Astrocyte of the cerebellum (primary cell): Measurements from ENCODE around the gene TNFRSF21.

Source experiments
- DNase-seq: peaks from one replicate; pipeline ENCODE4 v3.0.0-alpha.2; 2011; ENCODE audit warnings: low read depth
- H3K4me3 ChIP-seq: 2 replicates; pipeline ENCODE4 v1.5.1; 2011; ENCODE audit warnings: mild to moderate bottlenecking, low read depth, low read length, moderate library complexity
- in situ Hi-C: cut with HindIII; loops from 2 replicates; pipeline ENCODE4 v1.10.0; 2017; ENCODE audit warnings: low sequenced_read_pairs
- TF ChIP-seq, protein P1 (sequence below): IDR thresholded peaks from 2 replicates; pipeline ENCODE4 v1.5.1; 2012; ENCODE audit warnings: low read length, low read depth, moderate library complexity, mild to moderate bottlenecking; ENCODE audit errors: missing control alignments

Gene TNFRSF21

DNA sequence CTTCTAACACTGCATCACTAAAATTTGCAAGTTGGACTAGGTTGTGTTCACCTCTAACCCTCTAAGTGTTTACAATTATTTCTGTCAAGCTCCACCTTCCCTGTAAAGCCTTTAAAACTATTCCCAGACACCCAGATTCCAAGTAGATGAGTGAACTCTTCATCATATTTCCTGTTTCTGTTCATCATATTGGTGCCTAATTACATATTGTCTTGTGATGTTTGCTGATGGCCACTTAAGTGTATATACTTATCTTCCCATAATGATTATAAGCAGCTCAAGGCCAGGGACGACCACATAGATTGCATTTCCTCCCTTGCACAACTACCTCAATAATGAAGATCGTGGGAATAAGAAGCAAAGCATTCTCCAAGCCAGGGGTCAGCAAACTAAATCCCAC is 16.8 kb downstream of the TNFRSF21 start:
- TF ChIP-seq, protein P1, sequence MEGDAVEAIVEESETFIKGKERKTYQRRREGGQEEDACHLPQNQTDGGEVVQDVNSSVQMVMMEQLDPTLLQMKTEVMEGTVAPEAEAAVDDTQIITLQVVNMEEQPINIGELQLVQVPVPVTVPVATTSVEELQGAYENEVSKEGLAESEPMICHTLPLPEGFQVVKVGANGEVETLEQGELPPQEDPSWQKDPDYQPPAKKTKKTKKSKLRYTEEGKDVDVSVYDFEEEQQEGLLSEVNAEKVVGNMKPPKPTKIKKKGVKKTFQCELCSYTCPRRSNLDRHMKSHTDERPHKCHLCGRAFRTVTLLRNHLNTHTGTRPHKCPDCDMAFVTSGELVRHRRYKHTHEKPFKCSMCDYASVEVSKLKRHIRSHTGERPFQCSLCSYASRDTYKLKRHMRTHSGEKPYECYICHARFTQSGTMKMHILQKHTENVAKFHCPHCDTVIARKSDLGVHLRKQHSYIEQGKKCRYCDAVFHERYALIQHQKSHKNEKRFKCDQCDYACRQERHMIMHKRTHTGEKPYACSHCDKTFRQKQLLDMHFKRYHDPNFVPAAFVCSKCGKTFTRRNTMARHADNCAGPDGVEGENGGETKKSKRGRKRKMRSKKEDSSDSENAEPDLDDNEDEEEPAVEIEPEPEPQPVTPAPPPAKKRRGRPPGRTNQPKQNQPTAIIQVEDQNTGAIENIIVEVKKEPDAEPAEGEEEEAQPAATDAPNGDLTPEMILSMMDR: no peak
- DNase-seq: no peak
- in situ Hi-C loops: no loop called here
- H3K4me3 ChIP-seq: no peak overlapping the region

GRCh38 chr6:47292027-47292426 is 17.7 kb downstream of the TNFRSF21 start:
- in situ Hi-C loops: no loop called here
- TF ChIP-seq, protein P1: no peak
- H3K4me3 ChIP-seq: no peak overlapping the region
- DNase-seq: no peak

DNA sequence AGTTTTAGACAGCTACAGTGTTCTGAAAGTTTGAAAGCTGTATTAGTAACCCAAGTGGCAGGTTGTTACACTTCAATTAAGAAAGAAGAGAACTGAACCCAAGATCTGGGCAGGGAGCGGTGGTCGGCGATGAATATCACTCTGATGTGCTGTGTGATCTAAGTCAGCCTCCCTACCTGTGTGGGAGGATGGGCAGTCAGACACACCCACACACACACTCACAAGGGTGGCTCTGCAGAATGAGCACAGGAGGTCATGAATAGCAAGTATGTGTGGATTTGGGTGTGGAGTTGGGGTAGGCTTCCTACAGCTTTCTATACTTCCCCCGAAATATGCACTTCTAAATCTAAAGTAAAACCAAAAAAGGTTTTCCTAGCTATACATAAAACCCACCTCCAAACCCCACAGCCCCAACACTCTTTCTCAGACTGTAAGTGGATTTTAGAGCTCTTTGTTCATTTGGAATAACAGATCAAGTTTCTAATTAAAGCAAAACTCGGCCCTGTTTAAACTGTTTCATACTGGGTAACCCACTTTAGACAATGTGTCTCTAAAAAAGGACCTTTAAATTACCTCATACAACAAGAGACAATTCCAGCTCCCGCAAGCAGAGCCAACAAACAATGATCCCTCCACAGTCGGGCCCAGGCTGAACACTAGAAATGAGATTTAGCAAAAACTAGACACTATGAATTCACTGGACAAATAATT is 19.4 kb downstream of the TNFRSF21 start:
- in situ Hi-C loops: no loop called here
- no peak for DNase-seq
- no peak overlapping the region for H3K4me3 ChIP-seq
- TF ChIP-seq, protein P1: no peak

DNA sequence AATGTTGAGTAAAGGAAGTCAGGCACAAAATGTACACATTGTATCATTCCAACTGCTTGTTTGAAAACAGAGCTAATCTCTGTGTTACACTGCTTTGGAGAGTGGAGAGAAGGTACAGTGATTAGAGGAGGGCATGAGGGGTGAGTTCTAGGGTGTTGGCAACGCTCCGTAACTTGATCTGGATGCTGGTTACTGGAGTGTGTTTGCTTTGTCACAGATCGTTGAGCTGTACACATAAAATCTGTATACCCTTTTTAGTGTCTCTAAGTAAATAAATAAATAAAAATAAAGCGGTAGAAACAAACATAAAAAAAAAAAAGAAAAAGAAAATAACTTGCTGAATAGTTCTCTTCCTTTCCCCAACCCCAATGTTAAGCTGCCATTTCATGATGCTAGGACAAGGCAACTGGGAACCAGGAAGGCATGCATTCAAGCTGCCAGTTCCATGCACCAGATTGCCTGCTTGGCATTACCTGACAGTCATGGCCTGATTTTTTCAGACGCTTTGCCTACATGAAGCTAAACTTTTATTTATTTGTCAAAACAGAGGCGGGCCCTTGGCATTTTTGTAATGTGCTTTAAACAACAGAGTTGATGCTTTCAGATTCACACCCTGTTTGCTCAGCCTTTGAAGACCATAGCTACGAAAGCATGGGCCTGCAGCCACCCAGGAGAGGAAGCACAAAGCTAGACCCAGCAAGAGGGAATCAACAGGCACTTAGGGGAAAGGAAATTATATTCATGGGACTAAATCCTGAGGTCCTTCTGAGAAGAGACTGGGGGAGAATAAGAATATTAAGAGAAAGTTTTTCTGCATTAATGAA is 21.2 kb downstream of the TNFRSF21 start:
- TF ChIP-seq, protein P1: no peak
- H3K4me3 ChIP-seq: no peak overlapping the region
- in situ Hi-C loops: no loop called here
- no peak for DNase-seq

GRCh38 chr6:47286301-47286700 is 23.4 kb downstream of the TNFRSF21 start:
- TF ChIP-seq, protein P1: no peak
- no peak for DNase-seq
- H3K4me3 ChIP-seq: no peak overlapping the region
- in situ Hi-C loops: no loop called here

- in situ Hi-C loops: no loop called here
- no peak overlapping the region for H3K4me3 ChIP-seq
- TF ChIP-seq, protein P1: no peak
- DNase-seq: no peak
Observed at GRCh38 chr6:47283993-47284392, 25.7 kb downstream of the TNFRSF21 start.
